T-helper 17 cell (primary cell): ENCODE results near the gene SCAPER. TPM values are rescaled to one million over a fixed set of nuclear protein-coding genes. Genes with fewer than 3 reads are reported as not detected.

ENCODE experiments used
- ATAC-seq: fragments of 150-1000 bp; cut with Tn5 transposase; 2 replicates; pipeline ENCODE4 v1.10.0; 2021; ENCODE audit warnings: mild to moderate bottlenecking, moderate library complexity
- DNase-seq, 3 donors: peaks; one replicate each; pipeline versions ENCODE4 v3.0.0 to v3.0.0-alpha.2; 2020 to 2021
- H3K9me3 ChIP-seq: one replicate; pipeline ENCODE4 v1.7.0; 2013; ENCODE audit warnings: low read length, mild to moderate bottlenecking; ENCODE audit not compliant: control insufficient read depth, poor library complexity, severe bottlenecking
- H3K27ac Mint-ChIP-seq: one replicate; pipeline ENCODE4 v1.8.0; 2022; ENCODE audit warnings: mild to moderate bottlenecking, moderate library complexity, mixed read lengths
- H3K27me3 Mint-ChIP-seq: one replicate; pipeline ENCODE4 v1.8.0; 2022; ENCODE audit warnings: mixed read lengths
- H3K36me3 Mint-ChIP-seq: one replicate; pipeline ENCODE4 v1.8.0; 2022; ENCODE audit warnings: low read depth, mixed read lengths
- H3K4me1 Mint-ChIP-seq: one replicate; pipeline ENCODE4 v1.8.0; 2022; ENCODE audit warnings: mild to moderate bottlenecking, mixed read lengths
- H3K4me3 Mint-ChIP-seq: one replicate; pipeline ENCODE4 v1.8.0; 2022; ENCODE audit warnings: mild to moderate bottlenecking, moderate library complexity, mixed read lengths
- total RNA-seq, 4 donors: library from RNA in 2 of 4; stranded (reverse) in 2 of 4; gene quantifications; one replicate each; pipeline ENCODE4 v1.2.3 and lab custom pipeline; 2022 to 2026

The SCAPER gene
- total RNA-seq, 2 donors from 2014 or later, result 33.7 to 36.6 TPM

DNA sequence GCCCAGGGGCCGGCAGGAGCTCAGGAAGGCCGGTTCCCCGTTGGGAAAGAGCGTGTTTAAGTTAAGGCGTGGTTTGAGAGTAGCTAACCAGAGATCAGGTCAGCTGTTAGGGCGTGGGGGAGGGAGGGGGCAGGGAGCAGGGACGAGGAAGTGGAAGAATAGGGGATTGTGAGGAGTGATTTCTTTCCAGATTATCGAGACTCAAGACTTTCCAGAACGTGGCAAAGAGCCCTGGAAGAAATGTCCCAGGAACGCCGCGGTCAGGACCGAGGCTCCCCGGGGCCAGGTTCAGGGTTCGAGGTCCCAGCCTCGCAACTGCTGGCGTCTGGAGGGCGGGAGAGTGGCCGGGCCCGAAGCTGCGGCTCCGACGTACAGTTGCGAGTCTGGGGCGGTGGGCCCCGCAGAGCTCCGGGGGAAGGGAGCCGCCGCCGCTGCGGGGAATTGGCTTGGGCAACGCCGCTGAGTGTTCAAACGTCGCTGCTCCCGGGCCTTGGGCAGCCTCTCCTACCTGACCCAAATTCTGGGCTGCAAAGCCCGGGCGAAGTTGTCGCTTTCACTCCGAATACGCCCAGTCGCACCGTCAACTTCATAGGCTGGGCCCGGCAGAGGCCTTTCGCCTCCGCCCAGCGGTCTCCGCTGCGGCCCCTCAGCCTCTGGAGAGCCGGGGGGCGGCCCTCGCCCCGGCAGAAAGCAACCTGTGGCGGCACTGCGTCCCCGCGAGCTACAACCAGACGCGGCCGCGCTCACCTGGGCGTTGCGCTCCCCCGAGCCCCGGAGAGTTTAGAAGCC, 559.1 kb downstream of the SCAPER start:
- Mint-ChIP-seq H3K27ac (no peak overlapping the region), H3K4me1 (peaks cover 17% of the 10 kb centered on the region), H3K27me3 (peaks cover 50% of the 10 kb centered on the region), H3K36me3 (peaks cover 10% of the 10 kb centered on the region), H3K4me3 (peak overlapping the region; percentile 86)
- ATAC-seq (peak; percentile 57), DNase-seq (no peak)
- no peaks in the 10 kb centered on the region for H3K9me3 ChIP-seq

DNA sequence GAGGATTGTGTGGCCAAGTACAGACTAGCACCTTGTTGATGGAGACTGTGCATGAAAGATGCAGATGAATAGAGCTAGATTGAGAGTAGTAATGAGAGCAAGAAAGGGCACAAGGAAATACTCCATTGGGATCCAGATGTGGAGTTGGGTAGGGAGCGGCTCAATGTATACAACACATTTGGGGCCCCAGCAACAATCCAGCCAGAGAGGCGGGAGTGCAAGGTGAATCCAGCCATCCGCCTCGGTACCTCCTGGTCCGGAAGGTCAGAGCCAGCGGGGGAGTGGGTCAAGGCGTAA, 559.6 kb downstream of the SCAPER start:
- Mint-ChIP-seq H3K27ac (no peak overlapping the region), H3K27me3 (peaks cover 55% of the 10 kb centered on the region)

DNA sequence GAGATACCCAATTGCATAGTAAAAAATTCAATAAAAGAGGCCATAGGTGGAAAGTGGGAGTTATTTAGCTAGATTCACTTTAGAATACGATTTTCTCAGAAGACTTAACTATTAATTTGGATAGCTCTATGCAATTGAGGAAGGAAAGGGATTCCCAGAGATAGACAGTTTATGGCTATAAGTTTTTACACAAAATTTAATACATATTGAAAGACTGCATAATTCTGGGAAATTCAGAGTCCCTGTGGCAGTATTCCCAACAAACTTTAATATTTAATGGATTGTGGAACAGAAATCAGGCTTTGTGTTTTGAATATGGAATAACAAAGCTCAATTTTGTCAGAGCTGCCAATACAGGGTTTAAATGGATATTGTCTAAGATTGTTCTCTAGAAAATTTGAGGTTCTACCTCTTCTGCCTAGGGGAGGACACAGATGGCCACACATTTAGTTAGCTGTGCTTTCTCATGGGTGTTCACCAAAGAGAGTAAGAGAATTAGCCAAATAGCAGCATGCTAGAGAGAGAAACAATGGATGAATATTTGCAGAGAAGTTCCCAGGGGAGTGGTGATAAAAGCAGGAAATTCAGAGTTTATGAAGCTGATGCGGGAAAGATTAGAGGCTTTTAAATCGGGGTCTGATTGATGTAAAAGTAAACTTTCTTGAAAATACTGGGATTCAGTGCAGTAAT, 560.1 kb downstream of the SCAPER start:
- Mint-ChIP-seq H3K36me3 (peaks cover 13% of the 10 kb centered on the region), H3K27me3 (peaks cover 60% of the 10 kb centered on the region), H3K27ac (no peak overlapping the region), H3K4me3 (peak overlapping the region; percentile 86), H3K4me1 (peaks cover 24% of the 10 kb centered on the region)
- DNase-seq (no peak), ATAC-seq (no peak)
- no peaks in the 10 kb centered on the region for H3K9me3 ChIP-seq

More for the DNA sequence above, 559.6 kb downstream of the SCAPER start:
- Mint-ChIP-seq H3K4me3 (peak overlapping the region; percentile 86), H3K36me3 (peaks cover 10% of the 10 kb centered on the region), H3K4me1 (peaks cover 20% of the 10 kb centered on the region)
- DNase-seq, result no peak
- H3K9me3 ChIP-seq, result no peaks in the 10 kb centered on the region
- no peak for ATAC-seq

DNA sequence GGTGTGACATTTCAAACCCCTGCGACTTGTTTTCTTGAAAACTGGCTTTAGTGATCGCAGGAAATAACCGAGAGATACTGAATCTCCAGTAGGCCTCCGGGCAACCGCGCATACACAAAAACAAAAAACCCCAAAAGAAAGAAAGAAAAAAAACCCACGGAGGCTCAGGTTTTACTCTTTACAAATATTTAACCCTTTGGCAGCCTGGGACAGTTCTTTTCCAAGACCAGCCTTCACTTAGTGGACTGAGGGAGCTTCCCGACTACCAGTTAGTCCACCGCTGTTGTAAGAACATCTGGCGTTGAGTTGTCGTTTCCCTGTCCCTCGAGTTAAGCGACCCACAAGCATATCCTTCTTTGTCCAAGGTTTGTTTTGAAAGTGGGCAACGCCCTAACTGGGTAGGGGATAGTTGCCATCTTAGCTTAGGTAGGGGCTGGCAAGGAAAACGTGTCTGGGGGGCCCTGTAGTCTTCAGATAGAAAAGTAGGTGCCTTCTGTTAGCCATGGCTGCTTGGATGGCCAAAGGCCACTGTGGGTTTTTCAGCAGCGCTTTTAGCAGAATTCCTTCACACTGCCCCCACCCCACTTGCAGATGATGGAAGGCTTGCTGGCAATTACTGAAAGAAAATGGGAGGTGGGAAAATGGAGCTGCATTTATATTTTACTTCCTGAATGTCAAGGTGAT, 561.7 kb downstream of the SCAPER start:
- DNase-seq, result no peak
- no peak overlapping the region for H3K4me3 Mint-ChIP-seq

DNA sequence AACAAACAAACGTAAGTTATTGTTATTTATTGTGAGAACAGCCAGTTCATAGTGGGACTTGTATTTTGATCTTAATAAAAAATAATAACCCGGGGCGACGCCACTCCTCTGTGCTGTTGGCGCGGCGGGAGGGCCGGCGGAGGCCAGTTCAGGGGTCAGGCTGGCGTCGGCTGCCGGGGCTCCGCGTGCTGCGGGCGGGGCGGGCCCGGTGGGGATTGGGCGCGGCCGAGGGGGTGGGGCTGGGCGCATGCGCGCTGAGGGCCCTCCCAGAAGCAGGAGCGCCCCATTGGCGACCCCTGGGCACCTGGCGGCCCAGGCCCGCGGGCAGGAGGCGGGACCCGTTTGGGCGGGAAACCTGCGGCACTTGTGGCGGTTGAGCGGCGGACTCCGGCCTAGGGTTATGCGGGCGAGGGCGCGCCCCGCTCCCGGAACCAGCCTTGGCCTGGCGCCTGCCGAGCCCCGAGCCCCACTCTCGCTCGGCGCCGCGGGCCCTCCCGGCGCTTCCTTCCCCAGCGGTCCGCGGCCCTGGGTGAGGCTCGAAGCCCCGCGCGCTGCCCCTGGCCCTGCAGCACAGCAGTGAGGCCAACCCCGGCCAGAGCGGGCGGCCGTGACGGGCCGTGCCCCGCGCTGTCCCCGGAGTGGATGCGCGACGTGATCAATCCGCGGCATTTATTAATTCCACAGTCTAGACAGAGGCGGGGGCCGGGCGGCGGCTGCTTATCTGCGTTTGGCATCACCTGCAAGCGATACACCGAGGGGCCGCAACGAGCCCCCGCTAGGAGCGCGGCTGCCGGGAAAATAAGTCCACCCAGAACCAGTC, 562.5 kb downstream of the SCAPER start:
- Mint-ChIP-seq H3K27me3 (peaks cover 73% of the 10 kb centered on the region), H3K27ac (no peak overlapping the region), H3K36me3 (peaks cover 17% of the 10 kb centered on the region), H3K4me1 (peaks cover 34% of the 10 kb centered on the region), H3K4me3 (peak overlapping the region; percentile 93)
- no peaks in the 10 kb centered on the region for H3K9me3 ChIP-seq
- ATAC-seq, result no peak
- no peak for DNase-seq

More for the DNA sequence above, 561.7 kb downstream of the SCAPER start:
- peaks cover 31% of the 10 kb centered on the region for H3K4me1 Mint-ChIP-seq
- no peaks in the 10 kb centered on the region for H3K9me3 ChIP-seq
- H3K27me3 Mint-ChIP-seq, result peaks cover 76% of the 10 kb centered on the region
- ATAC-seq, result no peak
- H3K36me3 Mint-ChIP-seq, result peaks cover 19% of the 10 kb centered on the region
- H3K27ac Mint-ChIP-seq, result no peak overlapping the region

DNA sequence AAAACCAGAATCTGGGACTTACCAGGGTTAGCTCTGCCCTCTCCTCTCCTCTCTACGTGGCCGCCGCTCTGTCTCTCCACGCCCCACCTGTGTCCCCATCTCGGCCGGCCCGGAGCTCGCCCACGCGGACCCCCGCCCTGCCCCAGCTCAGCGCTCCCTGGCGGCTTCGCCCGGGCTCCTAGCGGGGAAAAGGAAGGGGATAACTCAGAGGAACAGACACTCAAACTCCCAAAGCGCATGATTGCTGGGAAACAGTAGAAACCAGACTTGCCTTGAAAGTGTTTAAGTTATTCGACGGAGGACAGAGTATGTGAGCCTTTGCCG, 563.1 kb downstream of the SCAPER start:
- Mint-ChIP-seq H3K4me3 (peak overlapping the region; percentile 93), H3K4me1 (peaks cover 39% of the 10 kb centered on the region), H3K27ac (peak overlapping the region; percentile 21), H3K36me3 (peaks cover 16% of the 10 kb centered on the region), H3K27me3 (peaks cover 77% of the 10 kb centered on the region)
- no peak for DNase-seq
- ATAC-seq, result no peak
- H3K9me3 ChIP-seq, result no peaks in the 10 kb centered on the region

DNA sequence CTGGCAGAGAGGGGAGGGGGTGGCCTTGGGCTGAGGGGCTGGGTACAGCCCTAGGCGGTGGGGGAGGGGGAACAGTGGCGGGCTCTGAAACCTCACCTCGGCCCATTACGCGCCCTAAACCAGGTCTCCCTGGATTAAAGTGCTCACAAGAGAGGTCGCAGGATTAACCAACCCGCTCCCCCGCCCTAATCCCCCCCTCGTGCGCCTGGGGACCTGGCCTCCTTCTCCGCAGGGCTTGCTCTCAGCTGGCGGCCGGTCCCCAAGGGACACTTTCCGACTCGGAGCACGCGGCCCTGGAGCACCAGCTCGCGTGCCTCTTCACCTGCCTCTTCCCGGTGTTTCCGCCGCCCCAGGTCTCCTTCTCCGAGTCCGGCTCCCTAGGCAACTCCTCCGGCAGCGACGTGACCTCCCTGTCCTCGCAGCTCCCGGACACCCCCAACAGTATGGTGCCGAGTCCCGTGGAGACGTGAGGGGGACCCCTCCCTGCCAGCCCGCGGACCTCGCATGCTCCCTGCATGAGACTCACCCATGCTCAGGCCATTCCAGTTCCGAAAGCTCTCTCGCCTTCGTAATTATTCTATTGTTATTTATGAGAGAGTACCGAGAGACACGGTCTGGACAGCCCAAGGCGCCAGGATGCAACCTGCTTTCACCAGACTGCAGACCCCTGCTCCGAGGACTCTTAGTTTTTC, 563.6 kb downstream of the SCAPER start:
- H3K36me3 Mint-ChIP-seq, result peaks cover 19% of the 10 kb centered on the region
- H3K4me1 Mint-ChIP-seq, result peaks cover 44% of the 10 kb centered on the region
- no peak for DNase-seq
- peaks cover 82% of the 10 kb centered on the region for H3K27me3 Mint-ChIP-seq
- no peaks in the 10 kb centered on the region for H3K9me3 ChIP-seq
- no peak for ATAC-seq
- peak overlapping the region; percentile 93 for H3K4me3 Mint-ChIP-seq
- H3K27ac Mint-ChIP-seq, result peak overlapping the region; percentile 21

DNA sequence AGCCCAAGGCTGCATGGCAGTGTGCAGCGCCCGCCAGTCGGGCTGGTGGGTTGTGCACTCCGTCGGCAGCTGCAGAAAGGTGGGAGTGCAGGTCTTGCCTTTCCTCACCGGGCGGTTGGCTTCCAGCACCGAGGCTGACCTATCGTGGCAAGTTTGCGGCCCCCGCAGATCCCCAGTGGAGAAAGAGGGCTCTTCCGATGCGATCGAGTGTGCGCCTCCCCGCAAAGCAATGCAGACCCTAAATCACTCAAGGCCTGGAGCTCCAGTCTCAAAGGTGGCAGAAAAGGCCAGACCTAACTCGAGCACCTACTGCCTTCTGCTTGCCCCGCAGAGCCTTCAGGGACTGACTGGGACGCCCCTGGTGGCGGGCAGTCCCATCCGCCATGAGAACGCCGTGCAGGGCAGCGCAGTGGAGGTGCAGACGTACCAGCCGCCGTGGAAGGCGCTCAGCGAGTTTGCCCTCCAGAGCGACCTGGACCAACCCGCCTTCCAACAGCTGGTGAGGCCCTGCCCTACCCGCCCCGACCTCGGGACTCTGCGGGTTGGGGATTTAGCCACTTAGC, 564.3 kb downstream of the SCAPER start:
- Mint-ChIP-seq H3K4me3 (peak overlapping the region; percentile 93), H3K27me3 (peaks cover 83% of the 10 kb centered on the region), H3K4me1 (peaks cover 50% of the 10 kb centered on the region), H3K27ac (no peak overlapping the region), H3K36me3 (peaks cover 19% of the 10 kb centered on the region)
- DNase-seq (peak; percentile 25 to 32 (median 30)), ATAC-seq (peak; percentile 68)
- no peaks in the 10 kb centered on the region for H3K9me3 ChIP-seq

DNA sequence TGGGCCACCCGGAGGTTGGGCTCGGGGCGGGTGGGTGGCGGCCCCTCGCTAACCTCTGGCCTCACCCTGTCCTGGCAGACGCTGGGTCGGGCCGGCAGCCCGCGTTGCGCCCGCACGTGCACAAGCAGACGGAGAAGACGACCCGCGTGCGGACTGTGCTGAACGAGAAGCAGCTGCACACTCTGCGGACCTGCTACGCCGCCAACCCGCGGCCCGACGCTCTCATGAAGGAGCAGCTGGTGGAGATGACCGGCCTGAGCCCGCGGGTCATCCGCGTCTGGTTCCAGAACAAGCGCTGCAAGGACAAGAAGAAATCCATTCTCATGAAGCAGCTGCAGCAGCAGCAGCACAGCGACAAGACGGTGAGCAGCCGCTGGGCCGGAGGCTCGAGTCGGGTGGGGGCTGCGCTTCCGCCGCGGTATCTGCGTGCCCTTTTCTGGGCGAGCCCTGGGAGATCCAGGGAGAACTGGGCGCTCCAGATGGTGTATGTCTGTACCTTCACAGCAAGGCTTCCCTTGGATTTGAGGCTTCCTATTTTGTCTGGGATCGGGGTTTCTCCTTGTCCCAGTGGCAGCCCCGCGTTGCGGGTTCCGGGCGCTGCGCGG, 564.8 kb downstream of the SCAPER start:
- Mint-ChIP-seq H3K27ac (peak overlapping the region; percentile 45), H3K36me3 (peaks cover 17% of the 10 kb centered on the region)
- H3K9me3 ChIP-seq, result no peaks in the 10 kb centered on the region

DNA sequence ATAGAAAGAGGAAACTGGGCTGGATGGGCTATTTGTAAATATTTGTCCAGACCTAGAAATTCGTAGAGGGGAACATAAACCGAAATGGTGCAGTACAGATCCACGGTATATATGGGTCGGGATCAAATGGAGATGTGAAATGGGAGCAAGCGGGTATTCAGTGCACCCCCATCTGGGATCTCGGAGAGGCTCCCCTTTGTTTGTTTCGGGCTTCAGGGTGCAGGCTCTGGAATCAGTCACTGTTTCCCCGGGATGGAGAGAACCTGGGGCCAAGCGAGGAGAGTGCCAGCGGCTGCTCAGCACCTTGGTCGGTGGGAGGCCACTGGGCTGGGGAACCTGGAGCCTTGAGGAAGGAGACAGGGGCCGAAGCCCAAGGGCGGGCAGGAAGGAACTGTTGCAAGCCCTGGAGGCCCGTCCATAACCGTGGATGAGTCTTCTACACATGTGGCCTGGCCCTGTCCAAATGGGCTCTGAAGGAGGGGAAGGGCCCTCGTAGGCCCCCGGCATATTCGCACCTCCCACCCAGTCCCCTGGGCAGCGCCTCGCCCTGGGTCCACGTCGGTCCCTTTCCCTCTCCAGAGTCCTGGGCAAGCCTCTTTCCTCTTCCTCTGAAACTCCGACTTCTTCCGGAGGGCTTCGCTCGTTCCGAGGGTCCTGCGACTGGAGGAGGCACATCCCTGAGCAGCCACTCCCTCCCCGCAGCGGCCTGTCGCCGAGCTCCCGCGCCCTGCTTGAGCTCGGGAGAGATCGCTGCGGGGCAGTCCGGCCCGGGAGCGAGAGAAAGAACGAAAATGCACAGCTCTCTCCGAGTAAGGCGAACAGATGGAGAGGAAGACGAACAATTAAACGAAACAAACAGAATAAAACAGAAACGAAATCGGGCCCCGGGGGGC, 565.6 kb downstream of the SCAPER start:
- H3K9me3 ChIP-seq, result no peaks in the 10 kb centered on the region
- H3K4me3 Mint-ChIP-seq, result peak overlapping the region; percentile 93
- peaks cover 15% of the 10 kb centered on the region for H3K36me3 Mint-ChIP-seq
- peaks cover 50% of the 10 kb centered on the region for H3K4me1 Mint-ChIP-seq
- H3K27ac Mint-ChIP-seq, result peak overlapping the region; percentile 45
- ATAC-seq (no peak), DNase-seq (no peak)
- H3K27me3 Mint-ChIP-seq, result peaks cover 83% of the 10 kb centered on the region

More for the DNA sequence above, 564.8 kb downstream of the SCAPER start:
- ATAC-seq (peak; percentile 20), DNase-seq (peak in 2 of 3 donors; percentile 9 to 10)
- Mint-ChIP-seq H3K4me1 (peaks cover 50% of the 10 kb centered on the region), H3K4me3 (peak overlapping the region; percentile 93), H3K27me3 (peaks cover 83% of the 10 kb centered on the region)
